IPS-NIHi7 (cell line): ENCODE data around the gene TENM3.

Experiments
- DNase-seq: peaks from one replicate; pipeline ENCODE4 v3.0.0; 2012; ENCODE audit warnings: mixed read lengths; ENCODE audit errors: extremely low spot score

TENM3 gene

DNA sequence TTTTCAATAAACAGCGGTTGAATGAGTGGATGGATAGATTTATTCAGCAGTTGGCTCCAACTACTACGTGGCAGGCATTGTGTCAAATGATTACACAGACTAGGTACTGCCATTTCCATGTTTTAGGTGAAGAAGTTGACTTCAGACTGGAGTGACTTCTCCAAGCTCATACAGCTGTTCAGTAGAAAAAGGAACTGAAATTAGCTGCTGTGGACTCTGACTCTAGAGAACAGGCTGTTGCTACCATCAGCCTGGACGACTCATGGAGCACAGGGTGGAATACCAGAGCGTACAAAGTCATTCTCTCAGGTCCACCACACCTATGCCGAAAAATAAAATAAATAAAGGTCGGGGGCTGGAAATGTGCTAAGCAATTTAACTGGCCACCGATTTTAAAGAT is 45.3 kb downstream of the TENM3 start:
- no peak for DNase-seq

DNA sequence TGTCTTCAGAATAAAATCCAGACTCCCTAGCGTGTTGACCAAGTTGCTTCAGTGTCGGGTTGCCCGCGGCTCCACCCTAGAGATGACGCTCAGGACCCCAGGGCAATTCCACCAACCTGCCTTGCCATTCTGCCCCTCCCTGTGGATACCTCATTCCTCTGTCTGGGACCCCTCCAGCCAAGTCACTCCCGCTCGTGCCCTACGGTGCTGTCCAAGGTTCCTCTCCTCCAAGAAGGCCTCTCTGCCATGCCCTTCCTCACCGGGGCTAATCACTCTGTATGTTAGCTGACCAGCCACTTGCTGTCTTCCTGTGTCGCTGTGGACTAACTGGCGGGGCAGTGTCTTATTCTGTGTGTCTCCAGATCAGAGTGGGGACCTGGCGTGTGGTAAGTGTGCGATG is 46.6 kb downstream of the TENM3 start:
- peak; percentile 42 for DNase-seq

DNA sequence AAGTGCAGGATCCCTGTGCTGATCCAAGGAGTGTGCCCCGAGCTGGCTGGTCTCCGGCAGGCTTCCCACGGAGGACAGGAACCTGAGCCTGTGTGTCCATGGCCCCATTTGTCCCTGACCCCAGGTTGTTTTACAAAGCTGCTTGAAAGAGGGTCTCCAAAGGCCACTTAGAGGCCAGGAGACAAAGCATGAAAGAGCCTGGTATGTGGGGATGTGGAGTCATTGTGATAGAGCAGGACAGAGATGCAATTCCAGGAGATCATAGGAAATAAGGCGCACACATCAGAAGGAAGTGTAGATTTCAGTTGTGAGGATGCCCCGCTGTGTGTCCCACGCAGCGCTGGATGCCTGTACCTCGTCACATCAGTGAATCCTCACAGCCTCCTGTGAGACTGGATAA is 48.0 kb downstream of the TENM3 start:
- DNase-seq, result no peak

DNA sequence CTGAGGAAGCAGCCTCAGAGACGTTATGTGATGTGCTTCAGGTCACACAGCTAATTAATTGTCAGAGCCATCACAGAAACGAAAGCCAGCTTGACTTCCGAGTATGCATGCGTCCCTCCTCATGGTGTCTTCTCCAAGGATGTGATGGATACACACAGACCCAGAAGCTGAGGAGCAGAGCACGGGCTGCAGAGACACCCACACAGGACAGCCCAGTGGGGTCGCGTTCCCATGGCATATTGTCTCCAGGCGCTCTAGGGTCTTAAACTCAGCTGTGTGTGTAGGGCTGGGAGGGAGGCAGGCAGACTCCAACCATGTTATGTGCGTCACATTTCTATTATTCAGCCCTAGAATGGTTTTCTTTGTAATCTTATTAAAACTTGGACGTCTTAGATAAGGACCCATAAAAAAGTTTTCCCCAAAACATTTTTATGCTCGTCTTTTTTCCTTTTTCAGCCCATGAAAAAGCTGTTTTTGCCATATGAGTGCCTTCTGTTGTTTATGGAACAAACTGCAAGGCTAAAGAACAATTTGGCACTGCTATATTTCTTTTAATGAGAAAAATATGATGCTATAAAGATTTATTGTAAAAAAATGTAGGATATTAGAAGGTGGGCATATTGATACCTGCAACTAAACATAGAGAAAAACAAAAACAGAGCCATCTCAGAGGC is 48.5 kb downstream of the TENM3 start:
- DNase-seq, result no peak

DNA sequence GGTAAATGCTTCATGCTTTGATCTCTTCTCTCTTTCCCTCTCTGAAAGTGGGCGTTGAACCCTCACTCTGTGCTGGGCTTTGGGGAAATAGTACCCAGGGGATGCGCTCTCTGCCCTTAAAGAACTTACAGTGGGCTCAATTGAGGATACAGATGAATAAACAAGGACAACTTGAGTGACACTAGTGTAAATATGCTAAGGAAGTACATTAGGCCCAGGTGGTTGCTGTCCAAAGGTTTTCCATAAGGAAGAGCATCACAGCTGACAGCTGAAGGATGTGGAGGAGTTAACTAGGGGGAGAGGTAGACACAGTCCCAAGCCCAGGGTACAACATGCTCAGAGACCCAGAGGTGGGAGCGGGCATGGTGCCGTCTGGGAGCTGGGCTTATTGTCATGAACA is 49.4 kb downstream of the TENM3 start:
- no peak for DNase-seq

DNA sequence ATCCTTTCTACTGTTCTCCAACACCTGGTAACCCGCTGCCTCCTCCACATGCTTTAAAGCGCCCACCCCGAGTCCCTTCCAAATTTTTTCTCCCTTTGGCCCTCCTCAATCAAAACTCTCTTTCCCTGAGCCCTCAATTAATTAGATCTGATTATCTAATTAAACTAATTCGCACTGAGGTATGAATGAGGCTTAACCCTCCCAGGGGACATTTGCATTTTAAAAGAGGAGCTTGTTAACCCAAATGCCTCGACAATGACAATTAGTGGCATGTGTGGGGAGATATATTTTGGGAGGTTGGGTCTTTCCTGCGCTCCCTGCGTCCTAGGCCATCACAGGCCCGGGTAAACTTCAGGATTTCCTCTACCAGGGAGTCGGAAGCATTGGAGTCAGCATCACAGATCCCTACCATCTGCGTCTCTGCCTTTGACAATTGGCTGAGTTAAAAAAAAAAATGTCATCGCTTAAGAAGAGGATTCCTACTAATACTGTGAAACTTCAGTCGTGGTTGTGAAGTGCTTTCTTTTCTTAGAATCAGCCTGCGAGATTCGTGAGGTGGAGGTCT is 50.6 kb downstream of the TENM3 start:
- DNase-seq, result peak; percentile 30

DNA sequence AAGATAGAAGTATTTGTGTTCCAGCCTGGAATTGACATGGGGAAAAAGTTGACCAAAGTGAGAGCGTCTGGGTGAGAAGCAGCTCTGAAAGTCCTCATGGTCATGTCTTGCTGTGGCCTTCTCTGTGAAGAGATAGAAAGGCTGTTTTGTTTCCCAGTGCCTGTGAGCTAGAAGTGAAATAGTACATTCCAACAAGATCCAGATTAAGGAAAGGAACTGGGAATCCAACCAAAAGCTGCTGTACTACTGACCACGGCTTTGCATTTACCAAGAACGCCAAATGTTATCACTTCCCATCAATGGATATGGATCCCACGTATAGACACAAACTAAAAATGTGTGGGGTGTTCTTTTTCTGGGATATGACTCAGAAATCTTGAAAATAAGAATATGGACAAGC is 51.2 kb downstream of the TENM3 start:
- DNase-seq, result no peak

DNA sequence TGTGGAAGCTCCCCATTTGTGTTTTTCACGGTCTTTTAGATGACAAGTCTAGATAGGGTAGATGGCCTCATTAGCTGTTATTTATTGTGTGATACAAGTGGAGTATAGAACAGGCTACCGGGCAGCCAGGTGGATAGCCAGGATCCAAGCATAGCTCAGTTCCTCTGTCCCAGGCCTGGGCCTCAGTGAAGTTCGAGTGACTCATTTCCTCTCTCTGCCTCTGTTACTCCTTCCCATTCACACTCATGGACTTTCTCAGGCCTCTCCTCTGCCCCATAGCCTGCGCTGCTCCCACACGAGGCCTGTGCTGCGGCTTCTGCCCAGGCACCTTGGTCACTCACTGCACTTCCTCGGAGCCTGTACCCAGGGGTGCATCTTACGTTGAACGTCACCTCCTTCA is 54.5 kb downstream of the TENM3 start:
- DNase-seq, result peak; percentile 37

DNA sequence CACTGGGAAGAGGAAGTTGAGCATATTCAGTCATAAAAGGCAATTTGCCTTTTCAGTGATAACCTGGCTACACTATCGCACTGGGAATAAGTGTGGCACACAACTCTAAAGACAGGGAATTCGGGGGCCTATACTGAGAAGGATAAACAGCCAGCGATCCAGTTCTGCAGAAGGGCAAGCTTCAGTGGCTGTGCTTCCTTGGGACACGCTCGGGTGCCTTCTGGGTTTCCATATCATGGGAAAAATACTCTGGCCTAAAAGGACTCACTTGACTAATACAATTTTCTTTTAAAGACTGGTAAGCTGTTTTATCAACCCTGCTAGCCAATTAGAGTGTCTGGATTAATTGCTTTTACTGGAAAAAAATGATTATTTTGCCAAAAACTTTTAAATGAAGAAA is 58.5 kb downstream of the TENM3 start:
- no peak for DNase-seq

DNA sequence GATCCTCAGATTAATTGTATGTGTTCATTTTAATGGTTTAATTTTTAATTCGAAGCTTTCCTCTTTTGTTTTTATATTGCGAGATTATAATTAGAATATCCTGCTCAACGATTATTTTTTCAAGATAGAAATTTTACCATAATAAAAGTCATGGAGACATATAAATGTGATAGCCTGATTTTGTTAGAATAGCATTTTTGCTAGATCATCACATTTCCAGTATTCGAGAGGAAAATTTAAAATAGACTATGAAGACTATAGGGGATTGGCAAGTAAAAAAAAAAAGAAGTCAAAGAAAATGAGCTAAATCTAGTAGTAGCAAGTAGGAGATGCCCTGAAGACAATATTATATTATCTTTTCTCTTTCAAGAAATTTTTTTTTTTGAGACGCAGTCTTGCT is 60.6 kb downstream of the TENM3 start:
- no peak for DNase-seq

DNA sequence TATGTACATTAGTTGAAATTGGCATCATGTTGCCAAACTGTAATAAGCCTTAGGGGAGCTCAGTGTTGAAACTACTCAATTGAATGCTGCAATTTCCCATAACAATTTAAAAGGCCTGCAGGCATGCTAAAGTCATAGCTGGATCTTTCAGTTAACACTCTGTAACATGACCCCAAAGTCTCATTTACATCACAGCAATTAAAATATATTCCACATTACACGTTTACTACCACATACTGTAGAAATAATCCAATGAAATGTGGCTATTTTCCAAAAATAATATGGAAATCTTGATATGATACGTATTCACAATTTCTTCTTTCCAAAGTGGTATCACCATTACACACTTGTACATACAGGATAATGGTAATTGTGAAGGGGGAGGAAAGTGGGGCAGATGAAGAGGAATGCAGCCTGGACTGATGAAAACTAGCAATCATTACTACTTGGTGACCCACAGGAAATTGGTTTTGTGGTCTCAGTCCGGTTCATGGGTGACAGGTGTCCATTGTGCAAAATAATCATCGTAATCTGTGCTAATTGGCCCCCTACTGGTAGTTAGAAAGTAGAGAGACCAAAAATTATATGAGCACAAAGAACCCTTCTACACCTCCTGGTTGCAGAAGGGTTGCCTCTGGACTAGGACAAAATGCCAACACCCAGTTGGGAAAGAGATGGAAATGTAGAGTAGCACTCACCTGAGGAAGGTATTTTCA is 63.7 kb downstream of the TENM3 start:
- DNase-seq, result no peak

DNA sequence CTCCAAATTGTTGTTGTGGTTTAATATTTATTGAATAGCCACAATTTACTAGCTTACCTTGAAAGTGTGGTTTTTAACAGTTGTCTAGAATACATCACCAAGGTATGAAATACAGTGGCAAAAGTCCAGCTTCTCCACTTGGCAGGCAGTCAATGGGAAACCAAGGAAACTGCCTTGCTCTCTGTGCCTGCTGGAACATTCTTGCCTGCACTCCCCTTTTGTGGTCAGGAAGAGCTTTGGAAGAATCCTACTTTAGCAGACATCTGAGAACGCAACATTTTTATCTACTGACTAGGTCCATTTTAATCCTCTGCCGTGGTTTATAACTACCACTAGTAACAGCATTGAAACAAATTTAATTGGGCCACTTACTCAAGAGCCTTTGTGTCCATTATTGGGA is 64.5 kb downstream of the TENM3 start:
- no peak for DNase-seq

DNA sequence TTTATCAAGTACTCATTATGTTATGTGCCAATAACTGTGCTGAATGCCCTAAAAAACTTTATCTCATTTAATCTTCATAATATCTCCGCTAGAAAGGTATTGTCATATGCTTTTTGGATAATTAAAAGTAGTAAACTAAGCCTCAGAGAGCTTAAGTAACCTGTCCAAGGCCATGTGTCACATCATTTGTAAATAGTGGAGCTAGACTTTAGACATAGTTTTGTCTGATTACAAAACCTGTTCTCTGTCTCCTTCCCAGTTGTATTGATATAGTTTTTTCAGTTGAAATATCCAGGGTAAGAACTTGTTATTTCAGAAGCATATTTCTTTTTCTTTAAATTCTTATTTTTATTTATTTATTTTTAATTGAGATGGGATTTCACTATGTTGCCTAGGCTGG is 66.7 kb downstream of the TENM3 start:
- no peak for DNase-seq

DNA sequence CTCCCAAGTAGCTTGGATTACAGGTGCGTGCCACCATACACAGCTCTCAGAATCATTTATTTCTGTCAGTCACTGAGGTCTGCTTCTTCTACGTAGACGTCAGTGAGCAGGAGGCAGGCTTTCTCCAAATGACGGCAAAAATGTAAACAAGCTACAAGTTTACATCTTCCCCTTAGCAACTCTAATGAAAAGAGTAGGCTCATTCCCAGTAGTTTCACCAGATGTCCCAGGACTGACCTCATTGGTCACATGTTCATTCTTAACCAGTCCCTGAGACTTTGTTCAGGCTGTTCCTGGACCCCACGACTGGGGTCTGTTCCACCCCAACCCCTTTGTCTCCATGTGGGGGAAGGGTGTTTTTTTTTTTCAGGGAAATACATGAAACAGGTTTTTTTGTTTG is 67.1 kb downstream of the TENM3 start:
- no peak for DNase-seq

DNA sequence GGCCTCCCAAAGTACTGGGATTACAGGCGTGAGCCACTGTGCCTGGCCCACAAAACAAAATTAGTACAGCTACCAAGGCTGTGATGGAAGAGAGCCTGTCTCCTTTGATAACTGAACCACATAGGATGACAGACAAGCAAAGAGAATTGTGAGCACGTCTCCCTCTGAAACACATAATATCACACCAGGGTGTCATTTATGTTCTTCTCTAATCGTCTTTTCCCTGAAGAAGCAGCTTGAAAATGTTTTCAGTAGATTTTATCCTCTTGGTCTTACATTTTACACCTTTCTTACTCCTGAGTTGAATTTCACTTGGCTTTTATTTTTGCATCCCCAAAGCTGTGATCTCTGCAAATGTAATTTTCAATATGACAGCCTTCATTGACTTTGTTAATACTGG is 67.8 kb downstream of the TENM3 start:
- DNase-seq, result no peak

DNA sequence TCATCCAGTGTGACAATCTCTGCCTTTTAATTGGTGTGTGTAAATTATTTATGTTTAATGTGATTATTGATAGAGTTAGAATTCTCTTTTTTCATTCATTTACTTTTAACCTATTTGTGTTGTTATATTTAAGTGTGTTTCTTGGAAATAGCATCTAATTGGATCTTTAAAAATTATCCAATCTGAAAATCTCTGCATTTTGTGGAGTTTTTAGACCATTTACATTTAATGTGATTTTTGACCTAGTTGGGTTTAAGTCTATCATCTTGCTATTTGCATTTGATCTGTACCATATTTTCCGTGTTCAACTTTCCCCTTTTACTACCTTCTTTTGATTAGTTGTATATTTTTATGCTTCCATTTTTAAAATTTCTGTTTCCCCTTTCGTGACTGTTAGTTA is 71.3 kb downstream of the TENM3 start:
- DNase-seq, result no peak

DNA sequence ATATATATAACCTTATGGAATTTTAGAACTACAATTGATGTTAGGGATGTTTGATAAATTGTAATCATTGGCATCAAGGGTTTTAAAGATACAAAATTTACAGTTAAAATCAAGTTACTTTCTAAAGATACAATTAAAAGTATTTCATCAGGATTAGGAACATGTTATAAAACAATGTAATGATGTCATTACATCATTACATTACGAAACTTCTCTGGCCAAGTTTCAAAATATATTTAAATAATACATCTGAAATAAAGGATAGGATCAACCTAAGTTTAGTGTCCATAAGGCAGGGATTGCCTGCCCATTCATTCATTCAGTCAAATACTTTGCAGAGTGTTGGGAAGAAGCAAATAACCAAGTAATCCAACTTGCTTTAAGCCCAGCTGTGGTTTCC is 75.1 kb downstream of the TENM3 start:
- DNase-seq, result no peak

DNA sequence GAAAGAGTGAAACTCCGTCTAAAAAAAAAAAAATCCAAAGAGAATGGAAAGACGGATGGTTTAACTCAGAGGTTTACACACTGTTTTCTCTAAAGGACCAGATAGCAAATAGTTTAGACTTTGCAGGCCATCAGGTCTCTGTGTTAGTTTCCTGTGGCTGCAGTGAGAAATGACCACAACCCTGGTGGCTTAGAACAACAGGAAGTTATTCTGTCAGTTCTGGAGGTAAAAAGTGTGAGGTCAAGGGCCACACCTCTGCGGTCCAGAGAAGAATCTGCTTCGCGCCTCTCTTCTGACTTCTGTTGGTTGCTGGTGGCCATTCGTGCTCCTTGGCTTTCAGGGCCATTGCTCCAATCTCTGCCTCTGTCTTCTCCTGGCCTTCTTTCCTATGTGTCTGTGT is 76.9 kb downstream of the TENM3 start:
- DNase-seq, result no peak

DNA sequence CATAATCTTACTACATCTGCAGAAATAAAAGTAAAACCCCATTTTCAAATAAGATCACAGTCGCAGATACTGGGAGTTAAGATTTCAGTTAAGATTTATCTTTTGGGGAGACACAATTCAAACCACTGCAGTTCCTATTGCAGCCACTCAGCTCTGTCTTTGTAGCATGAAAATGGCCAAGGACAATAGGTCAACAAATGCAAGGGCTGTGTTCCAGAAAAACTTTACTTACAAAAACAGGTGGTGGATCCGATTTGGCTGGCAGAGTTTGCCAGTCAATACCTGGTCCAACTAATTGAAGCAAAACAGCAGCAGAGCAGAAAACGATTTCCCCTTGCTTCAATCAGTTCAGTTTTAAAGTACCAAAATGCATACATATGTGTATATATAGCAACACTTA is 77.4 kb downstream of the TENM3 start:
- no peak for DNase-seq

DNA sequence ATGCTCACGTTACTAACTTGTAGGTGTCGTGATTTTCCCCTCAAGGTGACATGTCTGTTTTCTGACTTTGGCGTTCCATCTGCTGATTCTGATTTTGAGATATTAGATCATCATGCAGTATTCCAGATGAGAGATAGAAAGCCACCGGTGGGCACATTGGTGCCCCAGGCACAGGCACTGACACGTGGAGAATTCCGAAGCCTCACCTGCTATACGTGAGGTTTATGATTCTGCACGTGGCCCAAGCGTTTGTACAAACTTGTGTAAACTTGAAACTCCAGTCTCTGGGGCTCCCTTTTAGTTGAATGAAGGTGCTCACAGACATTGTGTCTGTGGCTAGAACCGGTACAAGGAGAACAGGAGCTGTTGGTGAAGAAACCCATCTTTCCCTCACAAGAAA is 81.1 kb downstream of the TENM3 start:
- no peak for DNase-seq

DNA sequence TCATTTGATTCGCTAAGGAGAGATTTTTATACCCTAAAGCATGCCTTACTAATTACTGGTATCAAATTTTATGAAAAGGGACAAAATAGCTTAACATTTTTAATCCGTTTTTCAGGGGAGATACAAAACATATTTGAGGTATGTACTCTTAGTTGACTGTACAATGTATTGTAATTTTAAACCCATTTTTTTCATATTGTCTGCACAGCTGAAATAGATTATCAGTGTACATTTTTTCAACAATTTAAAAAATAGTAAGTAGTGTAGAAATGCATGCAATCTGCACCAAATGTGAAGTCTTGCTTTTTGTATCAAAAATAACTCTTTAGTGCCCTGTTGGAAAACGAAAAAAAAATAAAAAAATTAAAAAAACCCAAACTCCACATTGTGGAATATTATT is 82.2 kb downstream of the TENM3 start:
- DNase-seq, result no peak

DNA sequence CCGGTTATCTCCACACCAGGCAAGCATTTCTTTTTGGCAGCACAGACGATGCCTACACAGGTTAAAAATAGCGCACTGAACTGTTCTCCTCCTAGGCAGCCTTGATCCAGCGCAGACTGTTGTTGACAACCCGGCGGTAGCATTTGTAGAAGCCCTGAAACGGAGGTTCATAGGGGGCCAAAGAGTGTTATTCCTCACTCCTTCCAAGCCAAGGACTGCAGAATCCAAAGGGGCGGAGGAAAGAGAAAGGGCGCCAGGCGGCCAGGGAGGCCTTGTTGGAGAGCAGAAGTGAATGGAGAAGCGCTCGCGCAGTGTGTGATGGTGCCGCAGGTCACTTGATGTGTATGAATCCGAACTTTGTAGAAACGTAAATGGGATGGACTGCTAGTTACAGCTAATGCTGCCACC is 82.7 kb downstream of the TENM3 start:
- no peak for DNase-seq

DNA sequence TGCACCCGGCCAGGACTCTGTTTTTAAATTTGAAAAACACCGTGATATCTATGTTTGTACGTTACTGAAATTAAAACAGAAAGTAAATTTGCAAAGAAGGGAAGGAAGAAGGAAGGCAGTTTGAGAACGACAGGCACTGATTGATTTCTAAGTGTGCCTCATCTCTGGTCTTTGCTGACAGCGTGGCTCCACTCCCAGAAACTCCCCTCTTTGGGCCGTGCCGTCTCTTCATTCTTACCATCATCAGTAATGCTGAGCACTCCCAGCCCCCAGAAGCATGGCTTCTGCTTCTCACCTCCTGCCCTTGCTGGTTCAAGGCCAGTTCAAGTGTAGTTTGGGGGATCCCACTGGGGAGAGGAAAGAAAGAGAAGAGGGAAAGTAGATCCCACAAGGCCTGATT is 85.3 kb downstream of the TENM3 start:
- no peak for DNase-seq

DNA sequence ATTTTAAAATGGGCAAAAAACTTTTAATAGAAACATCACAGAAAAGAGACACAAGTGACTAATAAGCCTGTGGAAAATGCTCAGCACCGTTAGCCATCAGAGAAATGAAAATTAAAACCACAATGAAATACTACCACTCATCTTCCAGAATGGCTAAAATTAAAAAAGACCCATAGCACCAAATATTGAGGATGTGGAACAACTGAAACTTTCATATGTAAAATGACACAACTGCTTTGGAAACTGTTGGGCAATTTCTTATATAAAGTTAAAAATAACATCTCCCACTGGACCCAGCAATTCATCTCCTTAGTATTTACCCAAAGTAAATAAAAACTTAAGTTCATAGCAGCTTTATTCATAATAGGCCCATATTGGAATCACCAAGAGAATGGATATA is 94.2 kb downstream of the TENM3 start:
- DNase-seq, result no peak
